ACHN (cell line): ENCODE data around the gene MN1.

ENCODE experiments used
- DNase-seq: peaks from one replicate; pipeline ENCODE4 v3.0.0-alpha.2; 2015
- in situ Hi-C: cut with HindIII; loops from 2 replicates; pipeline ENCODE4 v1.10.0; 2017; ENCODE audit warnings: low sequenced_read_pairs, low pct_ligation_motif_present, low pct_unique_long_range_greater_than_20kb

Gene MN1

GRCh38 chr22:27772081-27772983, 29.2 kb downstream of the MN1 start:
- DNase-seq: no peak
- in situ Hi-C loops: no loop called here

GRCh38 chr22:27771637-27772036, 29.9 kb downstream of the MN1 start:
- in situ Hi-C loops: no loop called here
- no peak for DNase-seq

- no peak for DNase-seq
- in situ Hi-C loops: no loop called here
Observed at GRCh38 chr22:27769012-27769411, 32.5 kb downstream of the MN1 start.

- DNase-seq: no peak
- in situ Hi-C loops: no loop called here
Observed at GRCh38 chr22:27768027-27768653, 33.4 kb downstream of the MN1 start.

GRCh38 chr22:27766679-27767078, 34.9 kb downstream of the MN1 start:
- in situ Hi-C loops: no loop called here
- DNase-seq: no peak

- no peak for DNase-seq
- in situ Hi-C loops: no loop called here
Observed at GRCh38 chr22:27765706-27766291, 35.8 kb downstream of the MN1 start.

GRCh38 chr22:27764722-27765236, 36.8 kb downstream of the MN1 start:
- DNase-seq: no peak
- in situ Hi-C loops: no loop called here

GRCh38 chr22:27761665-27762064, 39.9 kb downstream of the MN1 start:
- in situ Hi-C loops: no loop called here
- DNase-seq: no peak

GRCh38 chr22:27761000-27761399, 40.6 kb downstream of the MN1 start:
- DNase-seq: no peak
- in situ Hi-C loops: no loop called here

GRCh38 chr22:27760474-27760873, 41.1 kb downstream of the MN1 start:
- in situ Hi-C loops: no loop called here
- no peak for DNase-seq

- no peak for DNase-seq
- in situ Hi-C loops: no loop called here
Observed at GRCh38 chr22:27757928-27758525, 43.5 kb downstream of the MN1 start.

GRCh38 chr22:27756212-27756660, 45.3 kb downstream of the MN1 start:
- in situ Hi-C loops: no loop called here
- DNase-seq: no peak

GRCh38 chr22:27755521-27756211, 45.9 kb downstream of the MN1 start:
- in situ Hi-C loops: no loop called here
- no peak for DNase-seq

- in situ Hi-C loops: no loop called here
- no peak for DNase-seq
Observed at GRCh38 chr22:27754888-27755480, 46.6 kb downstream of the MN1 start.

- in situ Hi-C loops: no loop called here
- DNase-seq: no peak
Observed at GRCh38 chr22:27754247-27754887, 47.2 kb downstream of the MN1 start.

- DNase-seq: no peak
- in situ Hi-C loops: no loop called here
Observed at GRCh38 chr22:27752771-27753170, 48.8 kb downstream of the MN1 start.

- DNase-seq: no peak
- in situ Hi-C loops: no loop called here
Observed at GRCh38 chr22:27752141-27752540, 49.4 kb downstream of the MN1 start.
